K562 (cell line): Measurements from ENCODE around the gene BCKDHB. TPM values are rescaled to one million over a fixed set of nuclear protein-coding genes. Genes with fewer than 3 reads are reported as not detected.

Source experiments
- ATAC-seq: fragments of 200-7000 bp; cut with Tn5 transposase; 3 replicates; pipeline ENCODE4 v1.9.1; 2020; ENCODE audit warnings: moderate library complexity
- BruUV-seq: library from RNA; stranded (reverse); fragments of 400-500 nt; replicated peaks from 2 replicates; lab custom pipeline; 2021; lab: Mats Ljungman, UMichigan
- CTCF ChIA-PET: fragments of 300-600 bp; formaldehyde crosslinking; extraction: SDS; loops from one replicate; lab custom pipeline; 2021; ENCODE audit warnings: low intra/inter-chr PET ratio; lab: Yijun Ruan, JAX
- POLR2A ChIA-PET: fragments of 300-600, 350-650 bp; sonication (Branson Sonifier 250); formaldehyde crosslinking; extraction: SDS; loops from one replicate; lab custom pipeline; 2021; ENCODE audit warnings: antibody characterized with exemption, inconsistent platforms; lab: Yijun Ruan, JAX
- DNase-seq, 4 experiments: peaks; one replicate each; pipeline versions ENCODE4 v3.0.0 to v3.0.0-alpha.2; 2011 to 2018; ENCODE audit warnings: low spot score in 3 of 4, mixed read lengths in 3 of 4; ENCODE audit errors: extremely low read depth in 1 of 4
- FAIRE-seq: peaks from 2 replicates; lab custom pipeline; 2011; peaks lifted over from hg19 to GRCh38; lab: Jason Lieb, UNC
- H2AFZ ChIP-seq: 2 replicates; pipeline ENCODE4 v1.6.0; 2011; ENCODE audit warnings: low read depth, low read length, control low read depth, inconsistent platforms
- H3K27ac ChIP-seq: fragments of 200-600 bp; 3 replicates; pipeline ENCODE4 v1.8.0; 2011; ENCODE audit warnings: low read depth, mild to moderate bottlenecking, control low read depth, inconsistent platforms, low read length, moderate library complexity, mixed read lengths; ENCODE audit errors: extremely low read depth
- H3K27me3 ChIP-seq, 2 experiments: fragments of 300-600 bp in 1 of 2; 2 replicates in 1 of 2; 3 replicates in 1 of 2; pipeline versions ENCODE4 v1.6.0 to v1.8.0; 2011; ENCODE audit warnings: inconsistent platforms in 2 of 2, low read length in 2 of 2, mild to moderate bottlenecking in 1 of 2, mixed read lengths in 1 of 2, moderate library complexity in 1 of 2; ENCODE audit not compliant: control insufficient read depth in 2 of 2, insufficient read depth in 2 of 2
- H3K36me3 ChIP-seq: fragments of 300-600 bp; 3 replicates; pipeline ENCODE4 v1.8.0; 2011; ENCODE audit warnings: mild to moderate bottlenecking, low read length, inconsistent platforms; ENCODE audit not compliant: control insufficient read depth, insufficient read depth
- H3K4me1 ChIP-seq, 2 experiments: fragments of 200-600 bp in 1 of 2; replicated peaks in 1 of 2; 2 replicates in 1 of 2; 3 replicates in 1 of 2; pipeline versions ENCODE4 v1.5.1 to v1.8.0; 2011; ENCODE audit warnings: inconsistent platforms in 2 of 2, low read length in 2 of 2, mild to moderate bottlenecking in 1 of 2, mixed read lengths in 1 of 2, moderate library complexity in 1 of 2; ENCODE audit not compliant: control insufficient read depth in 2 of 2, insufficient read depth in 2 of 2
- H3K4me2 ChIP-seq: 2 replicates; pipeline ENCODE4 v1.6.1; 2011; ENCODE audit warnings: low read length, control low read depth, inconsistent platforms, mixed read lengths; ENCODE audit not compliant: insufficient read depth
- H3K4me3 ChIP-seq: fragments of 200-600 bp; sonication (generic), shearing (Covaris generic); 2 replicates; pipeline ENCODE4 v1.5.1; 2016; ENCODE audit warnings: control low read depth, inconsistent platforms
- H3K79me2 ChIP-seq: fragments of 200-600 bp; 3 replicates; pipeline ENCODE4 v1.8.0; 2011; ENCODE audit warnings: low read length, inconsistent platforms; ENCODE audit not compliant: control insufficient read depth, insufficient read depth
- H3K9ac ChIP-seq, 2 experiments: 2 replicates each; pipeline versions ENCODE4 v1.6.0 to v1.6.1; 2011; ENCODE audit warnings: low read depth in 2 of 2, low read length in 2 of 2, control low read depth in 1 of 2, inconsistent platforms in 1 of 2, mild to moderate bottlenecking in 1 of 2, mixed read lengths in 1 of 2; ENCODE audit not compliant: insufficient read depth in 1 of 2
- H3K9me1 ChIP-seq: one replicate; pipeline ENCODE4 v1.6.0; 2011; ENCODE audit warnings: inconsistent platforms, mild to moderate bottlenecking, low read length, moderate library complexity; ENCODE audit not compliant: control insufficient read depth, insufficient read depth
- H3K9me3 ChIP-seq: replicated peaks from 2 replicates; pipeline ENCODE4 v1.5.1; 2011; ENCODE audit warnings: low read depth, low read length, inconsistent platforms; ENCODE audit not compliant: control insufficient read depth, insufficient read depth
- H4K20me1 ChIP-seq: replicated peaks from 2 replicates; pipeline ENCODE4 v1.6.1; 2011; ENCODE audit warnings: low read length, inconsistent platforms, mixed read lengths; ENCODE audit not compliant: control insufficient read depth, insufficient read depth
- CBX8 ChIP-seq: fragments of 200-600 bp; sonication (generic); IDR thresholded peaks from 2 replicates; pipeline ENCODE4 v1.6.1; 2012; ENCODE audit warnings: borderline replicate concordance, mixed run types, low read depth, mild to moderate bottlenecking, moderate library complexity, mixed read lengths, low read length, control low read depth, inconsistent platforms; ENCODE audit not compliant: poor library complexity, severe bottlenecking; ENCODE audit errors: extremely low read depth
- HDAC1 ChIP-seq, 2 experiments: fragments of 450-650 bp; IDR thresholded peaks; 2 replicates each; pipeline ENCODE4 v1.6.1; 2016 to 2017; ENCODE audit warnings: inconsistent platforms in 1 of 2, mild to moderate bottlenecking in 1 of 2, moderate library complexity in 1 of 2
- MAZ ChIP-seq, 2 experiments: fragments of 450-650 bp in 1 of 2; sonication (generic) in 1 of 2; formaldehyde crosslinking; IDR thresholded peaks in 1 of 2; conservative IDR thresholded peaks in 1 of 2; 2 replicates each; pipeline versions ENCODE4 v1.4.0 to v1.5.0; 2020; ENCODE audit warnings: mild to moderate bottlenecking in 1 of 2, missing genetic modification reagents in 1 of 2
- OTX1 ChIP-seq: fragments of 450-650 bp; formaldehyde crosslinking; IDR thresholded peaks from 2 replicates; pipeline ENCODE4 v1.4.0; 2022; ENCODE audit warnings: mild to moderate bottlenecking
- POLR2H ChIP-seq: IDR thresholded peaks from 2 replicates; pipeline ENCODE4 v1.6.1; 2016; ENCODE audit warnings: missing genetic modification characterization, low read depth, mild to moderate bottlenecking, control low read depth, missing compliant biosample characterization, moderate library complexity
- RBM39 ChIP-seq: fragments of 200-400 bp; formaldehyde crosslinking; optimal IDR thresholded peaks from 2 replicates; pipeline ENCODE3; 2018; ENCODE audit warnings: low read depth, low read length
- ZBED1 ChIP-seq: IDR thresholded peaks from 2 replicates; pipeline ENCODE4 v1.6.1; 2014
- ZNF165 ChIP-seq: fragments of 250-450 bp; sonication (Bioruptor Pico); IDR thresholded peaks from 2 replicates; pipeline ENCODE4 v1.4.0; 2020; ENCODE audit warnings: borderline replicate concordance
- WGBS: fragments of 100-300 bp; shearing (Covaris generic); methylation state at CpG from one replicate; pipeline ENCODE4 v1.1.6; 2016; ENCODE audit warnings: low coverage, mixed read lengths; ENCODE audit not compliant: insufficient coverage; ENCODE audit errors: missing lambda C conversion rate; 5-methylcytosine and 5-hydroxymethylcytosine counted together
- in situ Hi-C: fragments of 300-500 bp; cut with MboI; formaldehyde crosslinking; loops from 4 replicates; pipeline ENCODE4 v1.15.0; 2018; ENCODE audit warnings: inconsistent platforms, mixed read lengths
- intact Hi-C: fragments of 100-400 bp; cut with micrococcal nuclease; formaldehyde crosslinking; loops from 2 replicates; pipeline ENCODE4 v1.14.2; 2022
- polyA plus RNA-seq, 8 experiments: library from polyadenylated mRNA; depleted of rRNA in 4 of 8; stranded (reverse) in 5 of 8; unstranded in 3 of 8; fragments of >200 nt; fragmentation: Nextera tagmentation in 2 of 8; fragmentation: Illumina TruSeq in 1 of 8; extraction: Ambion mirVana in 2 of 8; extraction: Trizol in 1 of 8; gene quantifications; 2 replicates each; pipeline versions ENCODE4 v1.2.1 to v1.2.3, GENCODE V29; 2011 to 2014; ENCODE audit warnings: inconsistent platforms in 1 of 8, missing spikeins in 1 of 8
- total RNA-seq, 7 experiments: library from RNA; depleted of rRNA in 6 of 7; stranded (reverse); fragments of >200 nt in 6 of 7; fragmentation: Illumina TruSeq in 2 of 7; extraction: Trizol in 2 of 7; gene quantifications; 2 replicates each; pipeline versions ENCODE4 v1.2.1 to v1.2.3, GENCODE V29; 2011 to 2021; ENCODE audit warnings: low replicate concordance in 1 of 7
- TF ChIP-seq, protein P1 (sequence below): fragments of 450-650 bp; IDR thresholded peaks from one replicate; pipeline ENCODE4 v1.6.1; 2018; ENCODE audit warnings: mild to moderate bottlenecking, moderate library complexity; ENCODE audit not compliant: partially characterized antibody
- TF ChIP-seq, protein P2 (sequence below), 2 experiments: fragments of 250-450 bp in 1 of 2; fragments of 450-650 bp in 1 of 2; sonication (Bioruptor Pico) in 1 of 2; IDR thresholded peaks; 2 replicates each; pipeline versions ENCODE4 v1.6.1 to v1.8.0; 2016 to 2021; ENCODE audit warnings: mild to moderate bottlenecking in 2 of 2, moderate library complexity in 2 of 2, missing compliant biosample characterization in 1 of 2, missing genetic modification characterization in 1 of 2
- TF ChIP-seq, protein P3 (sequence below), 2 experiments: IDR thresholded peaks; 2 replicates each; pipeline ENCODE4 v1.6.1; 2012; ENCODE audit warnings: improper control_type of control experiment in 2 of 2, low read depth in 2 of 2, low read length in 2 of 2, borderline replicate concordance in 1 of 2
- TF ChIP-seq, protein P4 (sequence below): fragments of 250-450 bp; sonication (Bioruptor Pico); IDR thresholded peaks from 2 replicates; pipeline ENCODE4 v1.5.1; 2021; ENCODE audit warnings: mild to moderate bottlenecking

Gene BCKDHB
- total and polyA plus RNA-seq, 9 of the 15 experiments (the other 6 are each of a cell fraction or from before 2014, with no cell fraction given) = 4.1 to 23.7 (median 7.5) TPM

DNA sequence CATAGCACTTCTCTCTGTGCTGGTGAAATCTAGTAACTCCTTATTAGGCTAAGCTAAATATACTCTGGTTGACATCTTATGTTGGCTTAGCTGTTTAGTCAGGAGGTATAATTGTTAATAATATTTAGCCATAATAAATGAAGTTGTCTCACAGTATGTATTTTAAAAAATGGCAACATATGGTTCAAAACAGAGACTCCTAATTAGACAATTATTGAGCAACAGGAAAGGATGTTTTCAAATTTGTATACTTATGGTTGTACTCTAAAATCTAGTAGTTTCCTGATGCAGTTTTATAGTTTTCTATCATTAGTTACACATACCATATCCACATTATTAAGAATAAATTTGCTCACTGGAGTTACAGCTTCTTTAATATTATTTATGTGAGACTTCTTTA, 150.2 kb downstream of the BCKDHB start (continued):
- TF ChIP-seq, protein P1, sequence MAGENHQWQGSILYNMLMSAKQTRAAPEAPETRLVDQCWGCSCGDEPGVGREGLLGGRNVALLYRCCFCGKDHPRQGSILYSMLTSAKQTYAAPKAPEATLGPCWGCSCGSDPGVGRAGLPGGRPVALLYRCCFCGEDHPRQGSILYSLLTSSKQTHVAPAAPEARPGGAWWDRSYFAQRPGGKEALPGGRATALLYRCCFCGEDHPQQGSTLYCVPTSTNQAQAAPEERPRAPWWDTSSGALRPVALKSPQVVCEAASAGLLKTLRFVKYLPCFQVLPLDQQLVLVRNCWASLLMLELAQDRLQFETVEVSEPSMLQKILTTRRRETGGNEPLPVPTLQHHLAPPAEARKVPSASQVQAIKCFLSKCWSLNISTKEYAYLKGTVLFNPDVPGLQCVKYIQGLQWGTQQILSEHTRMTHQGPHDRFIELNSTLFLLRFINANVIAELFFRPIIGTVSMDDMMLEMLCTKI = no peak
- TF ChIP-seq CBX8 = no peak
- no peak for TF ChIP-seq RBM39
- TF ChIP-seq POLR2H = no peak
- TF ChIP-seq ZBED1 = no peak
- no peak for TF ChIP-seq OTX1 (CRISPR knock-in tag)

DNA sequence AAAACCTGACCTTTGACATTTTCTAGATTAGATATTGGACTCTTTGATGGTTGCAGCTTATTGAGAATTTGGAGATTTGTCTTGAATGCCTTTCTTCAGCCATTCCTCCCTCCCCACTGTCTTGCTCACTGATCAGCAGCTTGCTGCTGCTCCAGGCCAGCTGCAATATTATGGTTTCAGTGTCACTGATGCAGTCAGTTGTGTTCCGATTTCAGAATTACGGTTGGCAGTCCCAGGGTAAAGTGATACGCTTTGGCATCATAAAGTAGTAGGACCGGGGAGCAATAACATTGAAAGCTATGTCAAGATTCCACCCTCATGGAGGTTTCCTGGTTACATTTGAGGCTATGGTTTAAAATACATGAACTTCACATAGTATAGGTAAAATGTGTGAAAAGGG, 152.6 kb downstream of the BCKDHB start:
- Histone ChIP-seq H3K27me3 (no peaks in the 10 kb centered on the region), H3K36me3 (no peaks in the 10 kb centered on the region), H4K20me1 (no peaks in the 10 kb centered on the region), H3K9ac (no peak overlapping the region), H3K4me1 (peaks cover 0 to 5% of the 10 kb centered on the region in 2 experiments; a peak in 1 of 5 replicates), H3K4me2 (no peak overlapping the region), H3K9me1 (no peaks in the 10 kb centered on the region), H3K79me2 (no peaks in the 10 kb centered on the region), H3K27ac (no peak overlapping the region), H3K9me3 (no peaks in the 10 kb centered on the region), H2AFZ (no peak overlapping the region), H3K4me3 (no peak overlapping the region)
- ChIA-PET CTCF (no interaction called here), POLR2A (no interaction called here)
- FAIRE-seq = no peak
- no peak for DNase-seq
- BruUV-seq = no TSS peak
- in situ Hi-C loops (no loop called here), intact Hi-C loops (no loop called here)
- ATAC-seq = no peak
- WGBS = 49% methylated on average over 4 of the region's 4 CpGs
- TF ChIP-seq MAZ (CRISPR knock-in tag; conservative IDR thresholded peaks at IDR 0.05 in 1 of 2, IDR thresholded peaks at IDR 0.05 in 1 of 2) (no peak), ZNF165 (CRISPR knock-in tag) (no peak), HDAC1 (IDR thresholded peaks at IDR 0.05) (no peak)
- TF ChIP-seq, protein P2, sequence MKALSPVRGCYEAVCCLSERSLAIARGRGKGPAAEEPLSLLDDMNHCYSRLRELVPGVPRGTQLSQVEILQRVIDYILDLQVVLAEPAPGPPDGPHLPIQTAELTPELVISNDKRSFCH (CRISPR knock-in tag; IDR thresholded peaks at IDR 0.05) = no peak
- TF ChIP-seq, protein P2 (tag; IDR thresholded peaks at IDR 0.05) = no peak
- TF ChIP-seq, protein P3, sequence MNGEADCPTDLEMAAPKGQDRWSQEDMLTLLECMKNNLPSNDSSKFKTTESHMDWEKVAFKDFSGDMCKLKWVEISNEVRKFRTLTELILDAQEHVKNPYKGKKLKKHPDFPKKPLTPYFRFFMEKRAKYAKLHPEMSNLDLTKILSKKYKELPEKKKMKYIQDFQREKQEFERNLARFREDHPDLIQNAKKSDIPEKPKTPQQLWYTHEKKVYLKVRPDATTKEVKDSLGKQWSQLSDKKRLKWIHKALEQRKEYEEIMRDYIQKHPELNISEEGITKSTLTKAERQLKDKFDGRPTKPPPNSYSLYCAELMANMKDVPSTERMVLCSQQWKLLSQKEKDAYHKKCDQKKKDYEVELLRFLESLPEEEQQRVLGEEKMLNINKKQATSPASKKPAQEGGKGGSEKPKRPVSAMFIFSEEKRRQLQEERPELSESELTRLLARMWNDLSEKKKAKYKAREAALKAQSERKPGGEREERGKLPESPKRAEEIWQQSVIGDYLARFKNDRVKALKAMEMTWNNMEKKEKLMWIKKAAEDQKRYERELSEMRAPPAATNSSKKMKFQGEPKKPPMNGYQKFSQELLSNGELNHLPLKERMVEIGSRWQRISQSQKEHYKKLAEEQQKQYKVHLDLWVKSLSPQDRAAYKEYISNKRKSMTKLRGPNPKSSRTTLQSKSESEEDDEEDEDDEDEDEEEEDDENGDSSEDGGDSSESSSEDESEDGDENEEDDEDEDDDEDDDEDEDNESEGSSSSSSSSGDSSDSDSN (IDR thresholded peaks at IDR 0.05; ENCODE audit: borderline replicate concordance in 1 of 2, low read depth in 2 of 2, low read length in 2 of 2) = no peak
- TF ChIP-seq, protein P4, sequence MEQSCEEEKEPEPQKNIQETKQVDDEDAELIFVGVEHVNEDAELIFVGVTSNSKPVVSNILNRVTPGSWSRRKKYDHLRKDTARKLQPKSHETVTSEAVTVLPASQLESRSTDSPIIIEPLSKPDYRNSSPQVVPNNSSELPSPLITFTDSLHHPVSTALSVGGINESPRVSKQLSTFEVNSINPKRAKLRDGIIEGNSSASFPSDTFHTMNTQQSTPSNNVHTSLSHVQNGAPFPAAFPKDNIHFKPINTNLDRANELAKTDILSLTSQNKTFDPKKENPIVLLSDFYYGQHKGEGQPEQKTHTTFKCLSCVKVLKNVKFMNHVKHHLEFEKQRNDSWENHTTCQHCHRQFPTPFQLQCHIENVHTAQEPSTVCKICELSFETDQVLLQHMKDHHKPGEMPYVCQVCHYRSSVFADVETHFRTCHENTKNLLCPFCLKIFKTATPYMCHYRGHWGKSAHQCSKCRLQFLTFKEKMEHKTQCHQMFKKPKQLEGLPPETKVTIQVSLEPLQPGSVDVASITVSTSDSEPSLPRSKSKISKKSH (CRISPR knock-in tag) = no peak
